SK-N-SH treated with all-trans-retinoic acid at 6 μM for 48 hours (cell line): ENCODE results near the gene ADGRG4.

Source experiments
- ATAC-seq: fragments of 200-7000 bp; cut with Tn5 transposase; 3 replicates; pipeline ENCODE4 v1.9.1; 2020; ENCODE audit warnings: mild to moderate bottlenecking, moderate library complexity
- ARNTL ChIP-seq: fragments of 450-650 bp; formaldehyde crosslinking; IDR thresholded peaks from 2 replicates; pipeline ENCODE4 v1.5.0; 2020; ENCODE audit warnings: low read depth, mild to moderate bottlenecking, moderate library complexity, borderline replicate concordance
- BACH2 ChIP-seq: fragments of 250-450 bp; sonication (Bioruptor Pico); IDR thresholded peaks from 2 replicates; pipeline ENCODE4 v1.9.0; 2021; ENCODE audit warnings: mild to moderate bottlenecking, borderline replicate concordance
- CREB5 ChIP-seq: fragments of 250-450 bp; sonication (Bioruptor Pico); IDR thresholded peaks from 2 replicates; pipeline ENCODE4 v1.5.1; 2020; ENCODE audit warnings: low read depth, mild to moderate bottlenecking, moderate library complexity
- CSDC2 ChIP-seq: fragments of 250-450 bp; sonication (Bioruptor Pico); IDR thresholded peaks from 2 replicates; pipeline ENCODE4 v1.5.0; 2020; ENCODE audit warnings: mild to moderate bottlenecking, moderate library complexity
- CSRNP3 ChIP-seq: fragments of 250-450 bp; sonication (Bioruptor Pico); IDR thresholded peaks from 2 replicates; pipeline ENCODE4 v1.5.1; 2021; ENCODE audit warnings: mild to moderate bottlenecking, moderate library complexity
- ESRRG ChIP-seq: fragments of 250-450 bp; sonication (Bioruptor Pico); IDR thresholded peaks from 2 replicates; pipeline ENCODE4 v1.6.1; 2021; ENCODE audit warnings: mild to moderate bottlenecking
- GLIS3 ChIP-seq: fragments of 250-450 bp; sonication (Bioruptor Pico); IDR thresholded peaks from 2 replicates; pipeline ENCODE4 v1.5.0; 2020; ENCODE audit warnings: mild to moderate bottlenecking, moderate library complexity
- ISL1 ChIP-seq: fragments of 250-450 bp; sonication (Bioruptor Pico); IDR thresholded peaks from 2 replicates; pipeline ENCODE4 v2.1.2; 2022; ENCODE audit warnings: mild to moderate bottlenecking, moderate library complexity
- OSR1 ChIP-seq: fragments of 250-450 bp; sonication (Bioruptor Pico); IDR thresholded peaks from 2 replicates; pipeline ENCODE4 v1.8.0; 2022; ENCODE audit warnings: moderate library complexity, mild to moderate bottlenecking, inconsistent platforms
- POU6F1 ChIP-seq: fragments of 250-450 bp; sonication (Bioruptor Pico); IDR thresholded peaks from 2 replicates; pipeline ENCODE4 v1.8.0; 2021; ENCODE audit warnings: low read depth, mild to moderate bottlenecking, moderate library complexity, borderline replicate concordance
- PPARA ChIP-seq: fragments of 250-450 bp; sonication (Bioruptor Pico); IDR thresholded peaks from 2 replicates; pipeline ENCODE4 v1.5.0; 2020; ENCODE audit warnings: mild to moderate bottlenecking, borderline replicate concordance
- RARB ChIP-seq: fragments of 250-450 bp; sonication (Bioruptor Pico); IDR thresholded peaks from 2 replicates; pipeline ENCODE4 v1.8.0; 2021; ENCODE audit warnings: mild to moderate bottlenecking, moderate library complexity
- SNAI2 ChIP-seq: fragments of 250-450 bp; sonication (Bioruptor Pico); IDR thresholded peaks from 2 replicates; pipeline ENCODE4 v1.5.0; 2020; ENCODE audit warnings: mild to moderate bottlenecking, moderate library complexity
- TCF4 ChIP-seq: fragments of 250-450 bp; sonication (Bioruptor Pico); IDR thresholded peaks from 2 replicates; pipeline ENCODE4 v1.8.0; 2021; ENCODE audit warnings: mild to moderate bottlenecking, moderate library complexity, borderline replicate concordance
- TOX ChIP-seq: fragments of 250-450 bp; sonication (Bioruptor Pico); IDR thresholded peaks from 2 replicates; pipeline ENCODE4 v1.8.0; 2021; ENCODE audit warnings: mild to moderate bottlenecking, moderate library complexity, borderline replicate concordance
- TSHZ2 ChIP-seq: fragments of 250-450 bp; sonication (Bioruptor Pico); IDR thresholded peaks from 2 replicates; pipeline ENCODE4 v1.5.0; 2020; ENCODE audit warnings: mild to moderate bottlenecking, moderate library complexity
- ZC3H10 ChIP-seq: fragments of 250-450 bp; sonication (Bioruptor Pico); IDR thresholded peaks from 2 replicates; pipeline ENCODE4 v1.5.1; 2021; ENCODE audit warnings: mild to moderate bottlenecking, moderate library complexity
- ZFP3 ChIP-seq: fragments of 250-450 bp; sonication (Bioruptor Pico); IDR thresholded peaks from 2 replicates; pipeline ENCODE4 v1.5.0; 2020; ENCODE audit warnings: mild to moderate bottlenecking, moderate library complexity
- ZNF70 ChIP-seq: fragments of 450-650 bp; formaldehyde crosslinking; IDR thresholded peaks from 2 replicates; pipeline ENCODE4 v1.5.0; 2020; ENCODE audit warnings: mild to moderate bottlenecking, moderate library complexity
- ZNF8 ChIP-seq: fragments of 450-650 bp; formaldehyde crosslinking; IDR thresholded peaks from 2 replicates; pipeline ENCODE4 v1.5.0; 2020; ENCODE audit warnings: mild to moderate bottlenecking, moderate library complexity

The ADGRG4 gene

GRCh38 chrX:136258951-136259350 is 41.8 kb upstream of the ADGRG4 start:
- ATAC-seq: no peak
- no peak for TF ChIP-seq ARNTL (CRISPR knock-in tag)

- TF ChIP-seq RARB (CRISPR knock-in tag) (no peak), TSHZ2 (CRISPR knock-in tag) (no peak), ESRRG (CRISPR knock-in tag) (no peak), TCF4 (no peak), PPARA (CRISPR knock-in tag) (no peak), ISL1 (CRISPR knock-in tag) (no peak)
- ATAC-seq: no peak; the same call in 1 of the 3 replicates
These were observed 41.2 kb upstream of the ADGRG4 start for GRCh38 chrX:136259543-136259942.

GRCh38 chrX:136260776-136261175 is 40.0 kb upstream of the ADGRG4 start:
- ATAC-seq: peak; percentile 71

GRCh38 chrX:136261321-136261720 is 39.4 kb upstream of the ADGRG4 start:
- no peak for ATAC-seq

More at GRCh38 chrX:136260776-136261175, 40.0 kb upstream of the ADGRG4 start:
- TF ChIP-seq ZNF8: no peak
- TF ChIP-seq SNAI2 (CRISPR knock-in tag): no peak
- no peak for TF ChIP-seq CSDC2 (CRISPR knock-in tag)
- TF ChIP-seq ZNF70 (CRISPR knock-in tag): no peak
- no peak for TF ChIP-seq TCF4

GRCh38 chrX:136262243-136262642 is 38.5 kb upstream of the ADGRG4 start:
- TF ChIP-seq CSDC2 (CRISPR knock-in tag): no peak
- no peak for TF ChIP-seq POU6F1 (CRISPR knock-in tag)
- no peak for TF ChIP-seq GLIS3 (CRISPR knock-in tag)
- TF ChIP-seq BACH2 (CRISPR knock-in tag): no peak
- no peak for TF ChIP-seq OSR1 (CRISPR knock-in tag)
- no peak for TF ChIP-seq ARNTL (CRISPR knock-in tag)
- no peak for TF ChIP-seq ZFP3 (CRISPR knock-in tag)
- ATAC-seq: no peak

More at GRCh38 chrX:136261321-136261720, 39.4 kb upstream of the ADGRG4 start:
- TF ChIP-seq ZC3H10 (no peak), SNAI2 (CRISPR knock-in tag) (no peak), TCF4 (no peak), CSDC2 (CRISPR knock-in tag) (no peak), TSHZ2 (CRISPR knock-in tag) (no peak), OSR1 (CRISPR knock-in tag) (no peak), ZNF8 (no peak), ZNF70 (CRISPR knock-in tag) (no peak), ESRRG (CRISPR knock-in tag) (no peak)

- ATAC-seq: no peak
- TF ChIP-seq CREB5 (CRISPR knock-in tag): no peak
- TF ChIP-seq TOX: no peak
- no peak for TF ChIP-seq SNAI2 (CRISPR knock-in tag)
- TF ChIP-seq PPARA (CRISPR knock-in tag): no peak
- no peak for TF ChIP-seq OSR1 (CRISPR knock-in tag)
- no peak for TF ChIP-seq POU6F1 (CRISPR knock-in tag)
- no peak for TF ChIP-seq TCF4
- TF ChIP-seq ESRRG (CRISPR knock-in tag): no peak
- no peak for TF ChIP-seq RARB (CRISPR knock-in tag)
- no peak for TF ChIP-seq CSRNP3 (CRISPR knock-in tag)
These were observed 37.9 kb upstream of the ADGRG4 start for GRCh38 chrX:136262812-136263315.
